HEK293 (cell line): ENCODE results near the gene DSCAML1.

Experiments
- CTCF ChIA-PET: fragments of 350-600 bp; formaldehyde crosslinking; extraction: SDS; loops from one replicate; lab custom pipeline; 2021; ENCODE audit warnings: antibody characterized with exemption; lab: Yijun Ruan, JAX
- POLR2A ChIA-PET: fragments of 300-600 bp; formaldehyde crosslinking; extraction: SDS; loops from one replicate; lab custom pipeline; 2020; ENCODE audit warnings: antibody characterized with exemption, inconsistent platforms; lab: Yijun Ruan, JAX
- H3K27ac ChIP-seq: fragments of 200-500 bp; sonication (Bioruptor generic); 2 replicates; pipeline ENCODE4 v1.5.1; 2014; ENCODE audit warnings: low read depth, low read length, control low read depth, inconsistent platforms; ENCODE audit errors: extremely low read depth
- H3K36me3 ChIP-seq, 2 experiments: fragments of 200-500 bp in 1 of 2; sonication (Bioruptor generic) in 1 of 2; 1 replicate in 1 of 2; 2 replicates in 1 of 2; pipeline ENCODE4 v1.5.1; 2014 to 2017; ENCODE audit warnings: inconsistent platforms in 2 of 2, low read length in 2 of 2; ENCODE audit not compliant: control insufficient read depth in 2 of 2, insufficient read depth in 1 of 2
- H3K4me1 ChIP-seq: fragments of 200-500 bp; sonication (Bioruptor generic); 2 replicates; pipeline ENCODE4 v1.5.1; 2014; ENCODE audit warnings: mild to moderate bottlenecking, low read length, inconsistent platforms; ENCODE audit not compliant: control insufficient read depth, insufficient read depth
- H3K4me3 ChIP-seq: 2 replicates; pipeline ENCODE4 v1.5.1; 2011; ENCODE audit warnings: low read depth, mild to moderate bottlenecking, control low read depth, low read length, moderate library complexity
- H3K9me3 ChIP-seq: fragments of 200-500 bp; sonication (Bioruptor generic); 2 replicates; pipeline ENCODE4 v1.5.1; 2014; ENCODE audit warnings: low read depth, low read length, inconsistent platforms; ENCODE audit not compliant: control insufficient read depth, insufficient read depth
- GLIS2 ChIP-seq: fragments of 450-650 bp; formaldehyde crosslinking; IDR thresholded peaks from 2 replicates; pipeline ENCODE4 v1.5.1; 2016; ENCODE audit warnings: missing biosample characterization, missing genetic modification characterization
- HOXC10 ChIP-seq: sonication (generic); formaldehyde crosslinking; IDR thresholded peaks from 2 replicates; pipeline ENCODE4 v1.8.1; 2023; ENCODE audit warnings: mild to moderate bottlenecking, missing genetic modification reagents
- HOXD13 ChIP-seq: sonication (generic); formaldehyde crosslinking; IDR thresholded peaks from 2 replicates; pipeline ENCODE4 v1.8.0; 2022; ENCODE audit warnings: missing genetic modification reagents, borderline replicate concordance
- SETDB1 ChIP-seq: IDR thresholded peaks from one replicate; pipeline ENCODE4 v1.6.1; 2017; ENCODE audit warnings: mild to moderate bottlenecking, low read length, moderate library complexity, mixed read lengths; ENCODE audit not compliant: insufficient read length
- ZBTB8A ChIP-seq: fragments of 450-650 bp; formaldehyde crosslinking; IDR thresholded peaks from 2 replicates; pipeline ENCODE4 v1.5.1; 2016; ENCODE audit warnings: missing biosample characterization, missing genetic modification characterization
- ZFHX2 ChIP-seq: fragments of 450-650 bp; formaldehyde crosslinking; conservative IDR thresholded peaks from 2 replicates; pipeline ENCODE4 v1.5.1; 2016; ENCODE audit warnings: missing biosample characterization, missing genetic modification characterization
- ZNF16 ChIP-seq: fragments of 450-650 bp; formaldehyde crosslinking; IDR thresholded peaks from 2 replicates; pipeline ENCODE4 v1.5.1; 2016; ENCODE audit warnings: low read depth, missing biosample characterization, missing genetic modification characterization
- ZNF214 ChIP-seq: fragments of 450-650 bp; formaldehyde crosslinking; IDR thresholded peaks from 2 replicates; pipeline ENCODE4 v1.5.1; 2017; ENCODE audit warnings: missing biosample characterization, mild to moderate bottlenecking, missing genetic modification characterization, borderline replicate concordance
- ZNF221 ChIP-seq: fragments of 450-650 bp; formaldehyde crosslinking; IDR thresholded peaks from 2 replicates; pipeline ENCODE4 v1.5.1; 2017; ENCODE audit warnings: missing biosample characterization, missing genetic modification characterization, borderline replicate concordance
- ZNF311 ChIP-seq: fragments of 450-650 bp; formaldehyde crosslinking; IDR thresholded peaks from 2 replicates; pipeline ENCODE4 v1.5.1; 2017; ENCODE audit warnings: missing biosample characterization, missing genetic modification characterization, borderline replicate concordance
- ZNF324 ChIP-seq: fragments of 450-650 bp; formaldehyde crosslinking; IDR thresholded peaks from 2 replicates; pipeline ENCODE4 v1.5.1; 2016; ENCODE audit warnings: missing biosample characterization, missing genetic modification characterization
- ZNF366 ChIP-seq: fragments of 450-650 bp; formaldehyde crosslinking; conservative IDR thresholded peaks from 2 replicates; pipeline ENCODE4 v1.5.1; 2016; ENCODE audit warnings: missing biosample characterization, missing genetic modification characterization
- ZNF416 ChIP-seq: fragments of 450-650 bp; formaldehyde crosslinking; IDR thresholded peaks from 2 replicates; pipeline ENCODE4 v1.5.1; 2016; ENCODE audit warnings: missing biosample characterization, missing genetic modification characterization
- ZNF48 ChIP-seq: fragments of 450-650 bp; formaldehyde crosslinking; IDR thresholded peaks from 2 replicates; pipeline ENCODE4 v1.5.1; 2016; ENCODE audit warnings: missing biosample characterization, missing genetic modification characterization
- ZNF549 ChIP-seq: fragments of 450-650 bp; IDR thresholded peaks from 2 replicates; pipeline ENCODE4 v1.5.1; 2018; ENCODE audit warnings: missing biosample characterization, missing genetic modification characterization, mild to moderate bottlenecking, inconsistent platforms, moderate library complexity
- ZNF560 ChIP-seq: fragments of 450-650 bp; formaldehyde crosslinking; IDR thresholded peaks from 2 replicates; pipeline ENCODE4 v1.5.1; 2017; ENCODE audit warnings: missing biosample characterization, missing genetic modification characterization, borderline replicate concordance
- ZNF660 ChIP-seq: fragments of 450-650 bp; IDR thresholded peaks from 2 replicates; pipeline ENCODE4 v1.5.1; 2018; ENCODE audit warnings: missing biosample characterization, mild to moderate bottlenecking, missing genetic modification characterization
- ZNF664 ChIP-seq: fragments of 450-650 bp; formaldehyde crosslinking; IDR thresholded peaks from 2 replicates; pipeline ENCODE4 v1.5.1; 2016; ENCODE audit warnings: missing biosample characterization, missing genetic modification characterization
- TF ChIP-seq, protein P1 (sequence below): fragments of 450-650 bp; formaldehyde crosslinking; IDR thresholded peaks from 2 replicates; pipeline ENCODE4 v1.5.0; 2017; ENCODE audit warnings: missing biosample characterization, missing genetic modification characterization, borderline replicate concordance
- TF ChIP-seq, protein P2 (sequence below): fragments of 450-650 bp; formaldehyde crosslinking; optimal IDR thresholded peaks from 2 replicates; pipeline ENCODE3; 2016; ENCODE audit warnings: missing biosample characterization, mild to moderate bottlenecking, missing genetic modification characterization
- TF ChIP-seq, protein P3 (sequence below): fragments of 450-650 bp; formaldehyde crosslinking; IDR thresholded peaks from 2 replicates; pipeline ENCODE4 v1.5.1; 2016; ENCODE audit warnings: missing biosample characterization, missing genetic modification characterization, borderline replicate concordance
- TF ChIP-seq, protein P4 (sequence below): fragments of 450-650 bp; formaldehyde crosslinking; IDR thresholded peaks from 2 replicates; pipeline ENCODE4 v1.5.1; 2016; ENCODE audit warnings: missing biosample characterization, missing genetic modification characterization, borderline replicate concordance
- TF ChIP-seq, protein P5 (sequence below): fragments of 450-650 bp; formaldehyde crosslinking; IDR thresholded peaks from 2 replicates; pipeline ENCODE4 v1.5.1; 2016; ENCODE audit warnings: missing biosample characterization, missing genetic modification characterization

Gene DSCAML1

DNA sequence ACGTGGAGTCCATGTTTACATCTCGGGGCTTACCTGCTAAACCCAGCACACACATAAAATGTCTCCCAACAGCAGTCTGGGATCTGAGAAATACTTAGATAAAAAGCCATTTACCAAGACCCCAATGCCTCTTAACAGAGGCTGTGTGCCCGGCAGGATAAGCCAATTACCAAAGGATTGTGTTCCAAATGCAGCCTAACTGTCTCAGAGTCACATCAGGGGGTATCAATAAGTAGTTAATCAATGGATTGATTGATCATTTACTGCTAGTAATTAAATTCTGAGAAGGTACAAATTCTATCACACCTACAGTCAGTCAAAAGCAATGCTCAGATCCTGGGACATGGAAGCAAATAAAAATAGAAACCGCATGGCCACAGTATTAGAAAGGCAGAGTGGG lies 125.6 kb downstream of the DSCAML1 start (continued):
- TF ChIP-seq ZNF416 (tag by site-specific recombination) (no peak), HOXC10 (no peak)
- TF ChIP-seq, protein P1, sequence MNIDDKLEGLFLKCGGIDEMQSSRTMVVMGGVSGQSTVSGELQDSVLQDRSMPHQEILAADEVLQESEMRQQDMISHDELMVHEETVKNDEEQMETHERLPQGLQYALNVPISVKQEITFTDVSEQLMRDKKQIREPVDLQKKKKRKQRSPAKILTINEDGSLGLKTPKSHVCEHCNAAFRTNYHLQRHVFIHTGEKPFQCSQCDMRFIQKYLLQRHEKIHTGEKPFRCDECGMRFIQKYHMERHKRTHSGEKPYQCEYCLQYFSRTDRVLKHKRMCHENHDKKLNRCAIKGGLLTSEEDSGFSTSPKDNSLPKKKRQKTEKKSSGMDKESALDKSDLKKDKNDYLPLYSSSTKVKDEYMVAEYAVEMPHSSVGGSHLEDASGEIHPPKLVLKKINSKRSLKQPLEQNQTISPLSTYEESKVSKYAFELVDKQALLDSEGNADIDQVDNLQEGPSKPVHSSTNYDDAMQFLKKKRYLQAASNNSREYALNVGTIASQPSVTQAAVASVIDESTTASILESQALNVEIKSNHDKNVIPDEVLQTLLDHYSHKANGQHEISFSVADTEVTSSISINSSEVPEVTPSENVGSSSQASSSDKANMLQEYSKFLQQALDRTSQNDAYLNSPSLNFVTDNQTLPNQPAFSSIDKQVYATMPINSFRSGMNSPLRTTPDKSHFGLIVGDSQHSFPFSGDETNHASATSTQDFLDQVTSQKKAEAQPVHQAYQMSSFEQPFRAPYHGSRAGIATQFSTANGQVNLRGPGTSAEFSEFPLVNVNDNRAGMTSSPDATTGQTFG (tag by site-specific recombination): no peak

DNA sequence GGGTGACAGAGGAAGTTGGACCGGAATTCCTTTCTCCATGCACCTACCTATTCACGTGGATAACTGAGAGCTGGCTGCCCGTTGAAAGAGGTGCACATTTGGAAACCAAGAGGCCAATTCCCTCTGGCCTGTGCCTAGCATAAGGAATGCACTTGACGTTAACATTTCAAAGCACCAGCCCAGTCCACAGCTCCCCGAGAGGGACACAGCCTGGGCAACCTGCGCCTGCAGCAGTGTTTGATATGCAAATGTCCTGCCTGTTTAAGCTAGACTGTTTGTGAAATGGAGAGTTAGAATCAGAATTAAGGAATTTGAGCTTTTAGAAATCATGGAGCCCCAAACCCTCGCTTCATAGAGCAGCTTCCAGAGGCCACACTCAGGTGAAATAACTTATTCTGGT lies 126.1 kb downstream of the DSCAML1 start:
- ChIA-PET CTCF (no interaction called here), POLR2A (no interaction called here)
- no peaks in the 10 kb centered on the region for H3K36me3 ChIP-seq
- no peaks in the 10 kb centered on the region for H3K4me1 ChIP-seq
- no peak overlapping the region for H3K27ac ChIP-seq
- H3K9me3 ChIP-seq: no peaks in the 10 kb centered on the region
- TF ChIP-seq ZNF549 (tag by site-specific recombination): no peak
- TF ChIP-seq ZNF366 (tag by site-specific recombination): no peak
- no peak for TF ChIP-seq ZBTB8A (tag by site-specific recombination)
- TF ChIP-seq, protein P2, sequence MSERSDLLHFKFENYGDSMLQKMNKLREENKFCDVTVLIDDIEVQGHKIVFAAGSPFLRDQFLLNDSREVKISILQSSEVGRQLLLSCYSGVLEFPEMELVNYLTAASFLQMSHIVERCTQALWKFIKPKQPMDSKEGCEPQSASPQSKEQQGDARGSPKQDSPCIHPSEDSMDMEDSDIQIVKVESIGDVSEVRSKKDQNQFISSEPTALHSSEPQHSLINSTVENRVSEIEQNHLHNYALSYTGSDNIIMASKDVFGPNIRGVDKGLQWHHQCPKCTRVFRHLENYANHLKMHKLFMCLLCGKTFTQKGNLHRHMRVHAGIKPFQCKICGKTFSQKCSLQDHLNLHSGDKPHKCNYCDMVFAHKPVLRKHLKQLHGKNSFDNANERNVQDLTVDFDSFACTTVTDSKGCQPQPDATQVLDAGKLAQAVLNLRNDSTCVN: no peak
- TF ChIP-seq ZNF560 (tag by site-specific recombination): no peak
- no peak for TF ChIP-seq ZNF221 (tag by site-specific recombination)
- TF ChIP-seq, protein P3, sequence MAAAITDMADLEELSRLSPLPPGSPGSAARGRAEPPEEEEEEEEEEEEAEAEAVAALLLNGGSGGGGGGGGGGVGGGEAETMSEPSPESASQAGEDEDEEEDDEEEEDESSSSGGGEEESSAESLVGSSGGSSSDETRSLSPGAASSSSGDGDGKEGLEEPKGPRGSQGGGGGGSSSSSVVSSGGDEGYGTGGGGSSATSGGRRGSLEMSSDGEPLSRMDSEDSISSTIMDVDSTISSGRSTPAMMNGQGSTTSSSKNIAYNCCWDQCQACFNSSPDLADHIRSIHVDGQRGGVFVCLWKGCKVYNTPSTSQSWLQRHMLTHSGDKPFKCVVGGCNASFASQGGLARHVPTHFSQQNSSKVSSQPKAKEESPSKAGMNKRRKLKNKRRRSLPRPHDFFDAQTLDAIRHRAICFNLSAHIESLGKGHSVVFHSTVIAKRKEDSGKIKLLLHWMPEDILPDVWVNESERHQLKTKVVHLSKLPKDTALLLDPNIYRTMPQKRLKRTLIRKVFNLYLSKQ (tag by site-specific recombination): no peak
- TF ChIP-seq ZNF16: no peak
- no peak for TF ChIP-seq ZNF48 (tag by site-specific recombination)
- H3K4me3 ChIP-seq: no peak overlapping the region

DNA sequence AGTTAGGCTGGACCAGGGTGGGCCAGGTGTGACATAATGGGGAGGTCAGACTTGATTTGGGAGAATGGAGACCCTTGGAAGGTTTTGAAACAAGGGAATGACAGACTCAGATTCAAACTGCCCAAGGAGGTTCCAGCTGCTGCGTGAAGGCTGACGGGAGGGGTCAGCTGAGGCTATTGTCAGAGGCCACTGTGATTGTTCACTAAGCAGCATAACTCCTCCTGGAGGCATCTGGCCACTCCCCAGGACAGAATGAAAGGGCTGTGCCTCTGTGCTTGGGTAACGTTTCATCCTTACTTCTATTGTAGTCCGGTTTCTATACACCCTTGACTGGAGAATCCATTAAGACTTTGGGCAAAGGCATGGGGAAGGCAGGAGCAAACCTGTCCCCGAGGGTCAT lies 126.6 kb downstream of the DSCAML1 start:
- H3K4me3 ChIP-seq: no peak overlapping the region
- no peaks in the 10 kb centered on the region for H3K4me1 ChIP-seq
- no peak overlapping the region for H3K27ac ChIP-seq
- H3K36me3 ChIP-seq: no peaks in the 10 kb centered on the region
- POLR2A ChIA-PET: no interaction called here
- H3K9me3 ChIP-seq: no peaks in the 10 kb centered on the region
- CTCF ChIA-PET: no interaction called here
- TF ChIP-seq ZNF311 (tag by site-specific recombination) (no peak), ZNF664 (no peak), GLIS2 (tag by site-specific recombination) (no peak), HOXD13 (CRISPR knock-in tag) (no peak), ZNF324 (tag by site-specific recombination) (no peak), ZNF660 (tag by site-specific recombination) (no peak), ZNF214 (tag by site-specific recombination) (no peak), SETDB1 (no peak), ZFHX2 (tag by site-specific recombination) (no peak)
- TF ChIP-seq, protein P4, sequence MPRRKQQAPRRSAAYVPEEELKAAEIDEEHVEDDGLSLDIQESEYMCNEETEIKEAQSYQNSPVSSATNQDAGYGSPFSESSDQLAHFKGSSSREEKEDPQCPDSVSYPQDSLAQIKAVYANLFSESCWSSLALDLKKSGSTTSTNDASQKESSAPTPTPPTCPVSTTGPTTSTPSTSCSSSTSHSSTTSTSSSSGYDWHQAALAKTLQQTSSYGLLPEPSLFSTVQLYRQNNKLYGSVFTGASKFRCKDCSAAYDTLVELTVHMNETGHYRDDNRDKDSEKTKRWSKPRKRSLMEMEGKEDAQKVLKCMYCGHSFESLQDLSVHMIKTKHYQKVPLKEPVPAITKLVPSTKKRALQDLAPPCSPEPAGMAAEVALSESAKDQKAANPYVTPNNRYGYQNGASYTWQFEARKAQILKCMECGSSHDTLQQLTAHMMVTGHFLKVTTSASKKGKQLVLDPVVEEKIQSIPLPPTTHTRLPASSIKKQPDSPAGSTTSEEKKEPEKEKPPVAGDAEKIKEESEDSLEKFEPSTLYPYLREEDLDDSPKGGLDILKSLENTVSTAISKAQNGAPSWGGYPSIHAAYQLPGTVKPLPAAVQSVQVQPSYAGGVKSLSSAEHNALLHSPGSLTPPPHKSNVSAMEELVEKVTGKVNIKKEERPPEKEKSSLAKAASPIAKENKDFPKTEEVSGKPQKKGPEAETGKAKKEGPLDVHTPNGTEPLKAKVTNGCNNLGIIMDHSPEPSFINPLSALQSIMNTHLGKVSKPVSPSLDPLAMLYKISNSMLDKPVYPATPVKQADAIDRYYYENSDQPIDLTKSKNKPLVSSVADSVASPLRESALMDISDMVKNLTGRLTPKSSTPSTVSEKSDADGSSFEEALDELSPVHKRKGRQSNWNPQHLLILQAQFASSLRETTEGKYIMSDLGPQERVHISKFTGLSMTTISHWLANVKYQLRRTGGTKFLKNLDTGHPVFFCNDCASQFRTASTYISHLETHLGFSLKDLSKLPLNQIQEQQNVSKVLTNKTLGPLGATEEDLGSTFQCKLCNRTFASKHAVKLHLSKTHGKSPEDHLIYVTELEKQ: no peak
- TF ChIP-seq, protein P5, sequence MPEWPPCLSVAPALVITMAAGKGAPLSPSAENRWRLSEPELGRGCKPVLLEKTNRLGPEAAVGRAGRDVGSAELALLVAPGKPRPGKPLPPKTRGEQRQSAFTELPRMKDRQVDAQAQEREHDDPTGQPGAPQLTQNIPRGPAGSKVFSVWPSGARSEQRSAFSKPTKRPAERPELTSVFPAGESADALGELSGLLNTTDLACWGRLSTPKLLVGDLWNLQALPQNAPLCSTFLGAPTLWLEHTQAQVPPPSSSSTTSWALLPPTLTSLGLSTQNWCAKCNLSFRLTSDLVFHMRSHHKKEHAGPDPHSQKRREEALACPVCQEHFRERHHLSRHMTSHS (tag by site-specific recombination): no peak
